Placental epithelial cell (primary cell): ENCODE measurements around the gene TRIM21. TPM values are rescaled to one million over a fixed set of nuclear protein-coding genes. Genes with fewer than 3 reads are reported as not detected.

Experiments used
- total RNA-seq: library from RNA; depleted of rRNA; stranded (reverse); fragments of >200 nt; gene quantifications from 2 replicates; pipeline ENCODE4 v1.2.3, GENCODE V29; 2012

Gene TRIM21
- 21.2 and 31.8 TPM in 2 replicates for total RNA-seq

DNA sequence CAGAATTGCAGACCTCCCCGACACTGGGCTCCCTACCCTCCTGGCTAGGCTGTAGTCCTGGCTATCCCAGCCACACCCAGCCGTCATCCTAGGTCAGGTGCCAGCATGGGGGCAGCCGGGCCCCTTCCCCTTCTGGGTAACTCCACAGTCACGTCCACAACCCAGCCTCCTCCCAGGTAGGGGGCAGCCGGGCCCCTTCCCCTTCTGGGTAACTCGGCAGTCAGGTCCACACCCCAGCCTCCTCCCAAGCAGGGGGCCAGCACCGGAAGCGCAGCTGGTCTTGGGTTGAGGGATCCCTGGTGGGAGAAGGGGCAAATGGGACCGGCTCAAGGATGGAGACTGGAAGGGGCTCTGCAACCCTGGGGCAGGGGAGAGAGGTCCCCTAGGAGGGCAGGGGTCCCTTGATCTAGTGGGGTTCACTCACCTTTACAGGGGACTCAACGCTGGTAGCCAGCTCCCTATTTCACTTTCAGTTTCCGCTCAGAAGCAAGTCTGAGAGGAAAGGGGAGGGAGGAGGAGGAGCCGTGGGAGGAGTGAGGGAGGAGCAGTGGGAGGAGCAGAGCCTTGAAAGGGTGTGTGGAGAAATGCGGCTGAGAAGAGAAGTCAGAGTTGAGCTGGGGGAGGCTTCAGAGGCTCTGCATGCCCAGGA lies at the start of gene TRIM21:
Gene TRIM21 (minus strand): TSS at position 494 of the 649 bp plus-strand sequence. CDS start 3,293 bp downstream, outside the sequence.

DNA sequence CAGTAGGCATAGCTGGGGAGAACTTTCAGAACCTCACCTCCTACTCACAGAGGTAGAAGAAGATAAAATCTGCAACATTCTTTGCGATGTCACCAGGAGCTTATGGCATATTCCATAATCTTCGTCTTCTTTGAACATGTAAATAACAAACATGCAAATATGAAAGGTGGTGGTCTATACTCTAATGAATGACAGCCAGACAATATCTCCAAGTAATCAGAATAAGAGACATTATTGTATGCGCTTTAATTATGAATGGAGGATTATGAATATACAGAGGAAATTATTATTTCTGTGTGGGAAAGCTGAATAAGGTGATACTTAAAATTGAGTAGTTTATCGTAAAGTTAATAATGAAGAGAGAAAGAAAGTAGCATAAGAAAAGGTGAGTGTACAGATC lies 25.2 kb downstream of the TRIM21 start, which contains the start of gene OR52B4:
Gene OR52B4 (minus strand): TSS at position 101 of the 400 bp plus-strand sequence. CDS start 91 bp downstream, at position 10.

Other genes starting within 250 kb of the TRIM21 start
- gene OR52B4, start 25.3 kb downstream of the TRIM21 start, total RNA-seq, result not detected in 2 replicates
- 0.11 TPM in 1 of 2 replicates, not detected in the other for gene OR52K2, start 55.6 kb upstream of the TRIM21 start, total RNA-seq
- under 0.01 and 0.33 TPM in 2 replicates for gene OR52K1, start 88.9 kb upstream of the TRIM21 start, total RNA-seq
- gene OR52M1, start 151.5 kb upstream of the TRIM21 start, total RNA-seq, result not detected in 2 replicates
- gene OR52I2, start 188.0 kb upstream of the TRIM21 start, total RNA-seq, result not detected in 2 replicates
- not detected in 2 replicates for gene OR52I1, start 200.3 kb upstream of the TRIM21 start, total RNA-seq
- gene TRIM68, start 214.5 kb upstream of the TRIM21 start, total RNA-seq, result 13.1 and 16.5 TPM in 2 replicates
- not detected in 2 replicates for gene OR51D1, start 243.8 kb upstream of the TRIM21 start, total RNA-seq